ENCODE data around the gene CSF1. TPM values are rescaled to one million over a fixed set of nuclear protein-coding genes. Genes with fewer than 3 reads are reported as not detected.

Gene CSF1
- total RNA-seq, 5 donors from 2014 or later (not counting 1 experiment from before 2014, with no cell fraction given), result 4.8 to 9.5 (median 8.3) TPM

GRCh38 chr1:109923131-109923945 lies 12.7 kb downstream of the CSF1 start:
- Mint-ChIP-seq H3K36me3 (peaks cover 59% of the 10 kb centered on the region), H3K9me3 (no peaks in the 10 kb centered on the region), H3K4me1 (no peaks in the 10 kb centered on the region), H3K4me3 (no peak overlapping the region), H3K27me3 (no peaks in the 10 kb centered on the region), H3K27ac (no peak overlapping the region)
- ChIA-PET POLR2A (no interaction called here), CTCF (interaction anchor here in 1 of 2 donors (0.6 kb wide), 1 partner anchor 174 kb away, joined by 3 read pairs; no protein-coding TSS in a partner anchor)
- Histone ChIP-seq H3K4me1 (ENCODE audit: control insufficient read depth in 1 of 2, extremely low read depth in 1 of 2, insufficient read depth in 2 of 2, low read length in 2 of 2) (no peaks in the 10 kb centered on the region), H3K27ac (ENCODE audit: low read length) (no peak overlapping the region), H3K4me3 (ENCODE audit: control insufficient read depth in 1 of 2, extremely low read depth in 1 of 2, low read length in 1 of 2) (no peak overlapping the region), H3K27me3 (replicated peaks in 1 of 2; ENCODE audit: control insufficient read depth in 2 of 2, extremely low read depth in 1 of 2, insufficient read depth in 2 of 2, low read length in 1 of 2) (no peaks in the 10 kb centered on the region), H3K36me3 (ENCODE audit: control insufficient read depth in 2 of 2, extremely low read depth in 1 of 2, insufficient read depth in 1 of 2, low read length in 1 of 2) (peaks cover 0 to 49% of the 10 kb centered on the region in 2 donors), H3K9me3 (no peaks in the 10 kb centered on the region)
- DNase-seq (no peak), ATAC-seq (replicated peaks in 1 of 4) (no peak)
- 87% methylated on average over 12 of the region's 17 CpGs for WGBS (ENCODE audit: insufficient coverage)

GRCh38 chr1:109923946-109924275 lies 13.3 kb downstream of the CSF1 start:
- no peaks in the 10 kb centered on the region for H3K27me3 Mint-ChIP-seq
- H3K4me3 ChIP-seq (ENCODE audit: control insufficient read depth in 1 of 2, extremely low read depth in 1 of 2, low read length in 1 of 2), result no peak overlapping the region
- ChIA-PET POLR2A (no interaction called here), CTCF (interaction anchor here in 1 of 2 donors (0.6 kb wide), 1 partner anchor 174 kb away, joined by 3 read pairs; no protein-coding TSS in a partner anchor)
- H3K4me1 ChIP-seq (ENCODE audit: control insufficient read depth in 1 of 2, extremely low read depth in 1 of 2, insufficient read depth in 2 of 2, low read length in 2 of 2), result no peaks in the 10 kb centered on the region
- no peak overlapping the region for H3K4me3 Mint-ChIP-seq
- 97% methylated on average over 12 of the region's 12 CpGs for WGBS (ENCODE audit: insufficient coverage)
- peaks cover 56% of the 10 kb centered on the region for H3K36me3 Mint-ChIP-seq
- no peaks in the 10 kb centered on the region for H3K9me3 Mint-ChIP-seq
- ATAC-seq (replicated peaks in 1 of 4), result no peak
- no peaks in the 10 kb centered on the region for H3K27me3 ChIP-seq (replicated peaks in 1 of 2; ENCODE audit: control insufficient read depth in 2 of 2, extremely low read depth in 1 of 2, insufficient read depth in 2 of 2, low read length in 1 of 2)
- H3K4me1 Mint-ChIP-seq, result no peaks in the 10 kb centered on the region
- no peaks in the 10 kb centered on the region for H3K9me3 ChIP-seq
- no peak for DNase-seq
- H3K27ac Mint-ChIP-seq, result no peak overlapping the region
- peaks cover 0 to 47% of the 10 kb centered on the region in 2 donors for H3K36me3 ChIP-seq (ENCODE audit: control insufficient read depth in 2 of 2, extremely low read depth in 1 of 2, insufficient read depth in 1 of 2, low read length in 1 of 2)
- H3K27ac ChIP-seq (ENCODE audit: low read length), result no peak overlapping the region

- Histone ChIP-seq H3K9me3 (no peaks in the 10 kb centered on the region), H3K27ac (ENCODE audit: low read length) (no peak overlapping the region), H3K4me1 (ENCODE audit: control insufficient read depth in 1 of 2, extremely low read depth in 1 of 2, insufficient read depth in 2 of 2, low read length in 2 of 2) (no peaks in the 10 kb centered on the region), H3K36me3 (ENCODE audit: control insufficient read depth in 2 of 2, extremely low read depth in 1 of 2, insufficient read depth in 1 of 2, low read length in 1 of 2) (peaks cover 0 to 49% of the 10 kb centered on the region in 2 donors), H3K4me3 (ENCODE audit: control insufficient read depth in 1 of 2, extremely low read depth in 1 of 2, low read length in 1 of 2) (no peak overlapping the region), H3K27me3 (replicated peaks in 1 of 2; ENCODE audit: control insufficient read depth in 2 of 2, extremely low read depth in 1 of 2, insufficient read depth in 2 of 2, low read length in 1 of 2) (no peaks in the 10 kb centered on the region)
- Mint-ChIP-seq H3K9me3 (no peaks in the 10 kb centered on the region), H3K27me3 (no peaks in the 10 kb centered on the region), H3K27ac (no peak overlapping the region), H3K36me3 (peaks cover 58% of the 10 kb centered on the region), H3K4me1 (no peaks in the 10 kb centered on the region), H3K4me3 (no peak overlapping the region)
- POLR2A ChIA-PET, result interaction anchor here in 1 of 2 donors (0.6 kb wide), 1 partner anchor 21 kb away, joined by 3 read pairs; no protein-coding TSS in a partner anchor
- 82% methylated on average over 5 of the region's 5 CpGs for WGBS (ENCODE audit: insufficient coverage)
- DNase-seq (no peak), ATAC-seq (replicated peaks in 1 of 4) (no peak)
- CTCF ChIA-PET, result interaction anchor here in 1 of 2 donors (0.6 kb wide), 1 partner anchor 175 kb away, joined by 3 read pairs; no protein-coding TSS in a partner anchor
These were observed 13.7 kb downstream of the CSF1 start for GRCh38 chr1:109924316-109924715.

DNA sequence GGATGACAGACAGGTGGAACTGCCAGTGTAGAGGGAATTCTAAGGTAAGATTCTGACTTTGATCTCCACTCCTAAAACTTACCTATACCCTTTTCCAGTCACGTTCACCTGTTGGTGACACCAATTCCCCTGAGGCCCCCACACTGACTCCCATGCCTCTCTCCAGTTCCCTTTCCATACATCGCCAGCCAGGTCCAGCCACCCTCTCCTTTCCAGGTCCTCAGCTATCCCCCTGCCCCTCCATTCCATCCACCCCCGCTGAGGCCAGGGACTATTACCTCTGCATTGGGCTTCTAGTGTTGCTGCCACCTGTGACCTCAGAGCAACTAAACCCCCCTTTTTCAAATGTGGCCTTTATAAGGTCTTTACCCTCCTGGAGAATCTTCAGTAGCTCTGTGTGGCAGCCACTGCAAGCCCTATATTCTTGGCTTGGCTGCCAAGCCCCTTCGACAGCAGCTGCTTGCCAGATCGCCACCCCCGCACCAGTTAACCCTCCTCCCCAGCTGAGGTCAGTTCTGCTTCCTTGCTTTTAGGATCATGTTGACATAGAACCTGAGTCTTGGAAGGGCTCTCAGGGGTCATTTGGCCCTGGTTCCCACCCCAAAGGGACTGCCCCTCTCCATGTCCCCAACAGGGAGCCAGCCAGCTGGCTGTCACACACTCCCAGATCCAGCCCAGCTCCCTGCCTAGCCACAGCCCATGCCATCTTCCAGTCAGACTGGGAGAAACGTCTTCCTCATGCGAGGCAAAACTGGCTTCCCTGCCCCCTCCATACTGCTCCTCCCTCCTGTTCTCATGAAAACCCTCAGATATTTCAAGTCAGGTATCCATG lies 14.7 kb downstream of the CSF1 start:
- H3K9me3 Mint-ChIP-seq, result no peaks in the 10 kb centered on the region
- Histone ChIP-seq H3K27me3 (replicated peaks in 1 of 2; ENCODE audit: control insufficient read depth in 2 of 2, extremely low read depth in 1 of 2, insufficient read depth in 2 of 2, low read length in 1 of 2) (no peaks in the 10 kb centered on the region), H3K4me1 (ENCODE audit: control insufficient read depth in 1 of 2, extremely low read depth in 1 of 2, insufficient read depth in 2 of 2, low read length in 2 of 2) (no peaks in the 10 kb centered on the region), H3K4me3 (ENCODE audit: control insufficient read depth in 1 of 2, extremely low read depth in 1 of 2, low read length in 1 of 2) (no peak overlapping the region), H3K9me3 (no peaks in the 10 kb centered on the region), H3K36me3 (ENCODE audit: control insufficient read depth in 2 of 2, extremely low read depth in 1 of 2, insufficient read depth in 1 of 2, low read length in 1 of 2) (peaks cover 0 to 47% of the 10 kb centered on the region in 2 donors), H3K27ac (ENCODE audit: low read length) (no peak overlapping the region)
- peak overlapping the region in 1 of 2 donors; percentile 24 for H3K27ac Mint-ChIP-seq
- ATAC-seq (replicated peaks in 1 of 4) (no peak), DNase-seq (no peak)
- H3K4me1 Mint-ChIP-seq, result no peaks in the 10 kb centered on the region
- no peaks in the 10 kb centered on the region for H3K27me3 Mint-ChIP-seq
- peaks cover 62% of the 10 kb centered on the region for H3K36me3 Mint-ChIP-seq
- no peak overlapping the region for H3K4me3 Mint-ChIP-seq
- ChIA-PET POLR2A (interaction anchor here in 1 of 2 donors (0.6 kb wide), 1 partner anchor 22 kb away, joined by 3 read pairs; no protein-coding TSS in a partner anchor), CTCF (no interaction called here)
- WGBS (ENCODE audit: insufficient coverage), result 89% methylated on average over 8 of the region's 8 CpGs

DNA sequence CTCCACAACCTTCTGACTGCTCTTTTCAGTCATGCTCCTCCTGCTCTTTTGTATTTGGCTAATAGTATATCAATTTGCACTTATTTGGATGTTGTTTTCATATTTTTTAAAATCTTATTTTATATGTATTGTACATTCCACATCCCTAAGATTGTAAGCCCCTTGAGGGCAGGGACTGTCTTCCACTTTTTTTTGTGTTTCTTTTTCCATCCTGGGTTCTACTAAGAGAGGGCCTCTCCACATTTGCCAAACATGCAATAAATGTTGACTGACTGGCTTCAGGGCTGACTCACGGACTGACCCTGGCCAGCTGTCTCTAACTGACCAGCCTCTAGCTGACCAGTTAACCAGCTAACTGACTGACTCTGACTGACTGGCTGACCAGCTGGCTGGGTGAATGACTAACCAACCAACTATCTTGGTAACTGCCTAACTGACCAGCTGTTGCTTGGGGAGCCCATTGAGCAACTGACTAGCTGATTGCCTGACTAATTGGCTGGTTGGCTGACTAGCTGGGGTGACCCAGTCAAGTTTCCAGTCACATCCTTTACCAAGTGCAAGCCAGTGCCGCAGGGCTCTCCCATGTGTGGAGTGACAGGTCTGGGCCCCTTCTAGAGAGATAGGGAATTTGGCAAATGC lies 16.1 kb downstream of the CSF1 start:
- Mint-ChIP-seq H3K36me3 (peaks cover 55% of the 10 kb centered on the region), H3K4me3 (no peak overlapping the region), H3K27ac (no peak overlapping the region), H3K4me1 (no peaks in the 10 kb centered on the region), H3K9me3 (no peaks in the 10 kb centered on the region), H3K27me3 (no peaks in the 10 kb centered on the region)
- DNase-seq (no peak), ATAC-seq (replicated peaks in 1 of 4) (no peak)
- H3K36me3 ChIP-seq (ENCODE audit: control insufficient read depth in 2 of 2, extremely low read depth in 1 of 2, insufficient read depth in 1 of 2, low read length in 1 of 2), result peaks cover 0 to 38% of the 10 kb centered on the region in 2 donors
- H3K4me3 ChIP-seq (ENCODE audit: control insufficient read depth in 1 of 2, extremely low read depth in 1 of 2, low read length in 1 of 2), result no peak overlapping the region
- no peaks in the 10 kb centered on the region for H3K27me3 ChIP-seq (replicated peaks in 1 of 2; ENCODE audit: control insufficient read depth in 2 of 2, extremely low read depth in 1 of 2, insufficient read depth in 2 of 2, low read length in 1 of 2)
- CTCF ChIA-PET, result no interaction called here
- no peak overlapping the region for H3K27ac ChIP-seq (ENCODE audit: low read length)
- H3K9me3 ChIP-seq, result no peaks in the 10 kb centered on the region
- 90% methylated on average over 1 of the region's 2 CpGs for WGBS (ENCODE audit: insufficient coverage)
- H3K4me1 ChIP-seq (ENCODE audit: control insufficient read depth in 1 of 2, extremely low read depth in 1 of 2, insufficient read depth in 2 of 2, low read length in 2 of 2), result no peaks in the 10 kb centered on the region
- POLR2A ChIA-PET, result no interaction called here

DNA sequence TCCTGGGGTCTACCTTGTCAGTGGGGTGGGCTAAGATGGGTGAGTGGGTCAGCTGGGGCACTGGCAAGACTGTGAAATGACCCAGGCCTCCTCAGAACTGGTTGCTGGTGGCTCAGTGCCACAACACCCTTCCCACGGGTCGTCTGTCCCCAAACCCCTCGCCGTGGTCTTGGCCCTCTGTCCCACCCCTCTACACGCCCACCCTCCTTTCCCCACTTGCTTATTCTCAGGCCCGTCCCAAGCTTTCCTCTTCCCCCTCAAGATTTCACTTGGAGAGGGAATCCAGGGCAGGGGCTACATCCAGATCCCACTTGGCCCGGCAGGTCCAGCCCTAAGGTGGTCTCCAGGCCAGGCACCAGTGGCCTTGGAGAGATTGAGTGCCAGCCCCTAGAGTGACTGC lies 16.7 kb downstream of the CSF1 start:
- Histone ChIP-seq H3K4me3 (ENCODE audit: control insufficient read depth in 1 of 2, extremely low read depth in 1 of 2, low read length in 1 of 2) (no peak overlapping the region), H3K27me3 (replicated peaks in 1 of 2; ENCODE audit: control insufficient read depth in 2 of 2, extremely low read depth in 1 of 2, insufficient read depth in 2 of 2, low read length in 1 of 2) (no peaks in the 10 kb centered on the region), H3K9me3 (no peaks in the 10 kb centered on the region), H3K27ac (ENCODE audit: low read length) (no peak overlapping the region), H3K4me1 (ENCODE audit: control insufficient read depth in 1 of 2, extremely low read depth in 1 of 2, insufficient read depth in 2 of 2, low read length in 2 of 2) (no peaks in the 10 kb centered on the region), H3K36me3 (ENCODE audit: control insufficient read depth in 2 of 2, extremely low read depth in 1 of 2, insufficient read depth in 1 of 2, low read length in 1 of 2) (peaks cover 0 to 35% of the 10 kb centered on the region in 2 donors)
- no peak for ATAC-seq (replicated peaks in 1 of 4)
- H3K9me3 Mint-ChIP-seq, result no peaks in the 10 kb centered on the region
- no peak overlapping the region for H3K4me3 Mint-ChIP-seq
- no peak overlapping the region for H3K27ac Mint-ChIP-seq
- WGBS (ENCODE audit: insufficient coverage), result 96% methylated on average over 5 of the region's 7 CpGs
- H3K27me3 Mint-ChIP-seq, result no peaks in the 10 kb centered on the region
- CTCF ChIA-PET, result interaction anchor here in 1 of 2 donors (0.6 kb wide), 1 partner anchor 14 kb away, joined by 7 read pairs; no protein-coding TSS in a partner anchor
- POLR2A ChIA-PET, result no interaction called here
- H3K4me1 Mint-ChIP-seq, result no peaks in the 10 kb centered on the region
- no peak for DNase-seq
- peaks cover 50% of the 10 kb centered on the region for H3K36me3 Mint-ChIP-seq
